ENCODE results near the gene LRP2. TPM values are rescaled to one million over a fixed set of nuclear protein-coding genes. Genes with fewer than 3 reads are reported as not detected.

The LRP2 gene
- total RNA-seq, 1 donor from 2014 or later = 54.2 TPM

GRCh38 chr2:169190197-169190775, 172.0 kb downstream of the LRP2 start:
- TF ChIP-seq CTCF (IDR thresholded peaks at IDR 0.05; ENCODE audit: unreplicated experiment) = no peak
- Mint-ChIP-seq H3K36me3 (peaks cover 25% of the 10 kb centered on the region), H3K9me3 (no peaks in the 10 kb centered on the region), H3K27ac (no peak overlapping the region), H3K27me3 (ENCODE audit: low read depth) (no peaks in the 10 kb centered on the region), H3K4me3 (no peak overlapping the region), H3K4me1 (no peaks in the 10 kb centered on the region)
- no peak for DNase-seq (ENCODE audit: low spot score in 2 of 2, unreplicated experiment in 2 of 2)

GRCh38 chr2:169189132-169189531, 173.2 kb downstream of the LRP2 start:
- no peaks in the 10 kb centered on the region for H3K4me1 Mint-ChIP-seq
- no peak for DNase-seq (ENCODE audit: low spot score in 2 of 2, unreplicated experiment in 2 of 2)
- peaks cover 22% of the 10 kb centered on the region for H3K36me3 Mint-ChIP-seq
- no peak for TF ChIP-seq CTCF (IDR thresholded peaks at IDR 0.05; ENCODE audit: unreplicated experiment)
- H3K27ac Mint-ChIP-seq = no peak overlapping the region
- H3K4me3 Mint-ChIP-seq = no peak overlapping the region
- no peaks in the 10 kb centered on the region for H3K27me3 Mint-ChIP-seq (ENCODE audit: low read depth)
- no peaks in the 10 kb centered on the region for H3K9me3 Mint-ChIP-seq

DNA sequence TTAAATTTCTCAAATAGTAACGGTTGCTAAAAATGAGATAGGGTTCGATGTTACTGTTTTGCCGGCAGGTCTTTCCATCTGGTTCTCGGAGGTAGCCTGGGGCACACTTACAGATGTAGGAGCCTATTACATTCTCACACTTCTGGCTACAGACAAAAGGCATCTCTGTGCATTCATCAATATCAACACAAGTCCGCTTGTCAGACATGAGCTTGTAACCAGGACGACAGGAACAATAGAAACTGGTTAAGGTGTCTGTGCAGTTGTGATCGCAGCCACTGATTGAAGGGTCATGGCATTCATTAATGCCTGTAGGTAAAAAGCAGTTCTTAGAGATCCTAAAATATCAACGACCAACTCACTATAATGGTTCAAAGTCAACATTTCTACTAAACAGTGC, 176.6 kb downstream of the LRP2 start:
- no peak for DNase-seq (ENCODE audit: low spot score in 2 of 2, unreplicated experiment in 2 of 2)
- Mint-ChIP-seq H3K4me3 (no peak overlapping the region), H3K27ac (no peak overlapping the region), H3K36me3 (peaks cover 25% of the 10 kb centered on the region), H3K4me1 (no peaks in the 10 kb centered on the region), H3K27me3 (ENCODE audit: low read depth) (no peaks in the 10 kb centered on the region), H3K9me3 (no peaks in the 10 kb centered on the region)
- no peak for TF ChIP-seq CTCF (IDR thresholded peaks at IDR 0.05; ENCODE audit: unreplicated experiment)

- TF ChIP-seq CTCF (IDR thresholded peaks at IDR 0.05; ENCODE audit: unreplicated experiment) = no peak
- H3K36me3 Mint-ChIP-seq = peaks cover 27% of the 10 kb centered on the region
- H3K27me3 Mint-ChIP-seq (ENCODE audit: low read depth) = no peaks in the 10 kb centered on the region
- H3K27ac Mint-ChIP-seq = no peak overlapping the region
- no peaks in the 10 kb centered on the region for H3K4me1 Mint-ChIP-seq
- H3K9me3 Mint-ChIP-seq = no peaks in the 10 kb centered on the region
- H3K4me3 Mint-ChIP-seq = no peak overlapping the region
- DNase-seq (ENCODE audit: low spot score in 2 of 2, unreplicated experiment in 2 of 2) = no peak
Measured at GRCh38 chr2:169184074-169184473, 178.3 kb downstream of the LRP2 start.

DNA sequence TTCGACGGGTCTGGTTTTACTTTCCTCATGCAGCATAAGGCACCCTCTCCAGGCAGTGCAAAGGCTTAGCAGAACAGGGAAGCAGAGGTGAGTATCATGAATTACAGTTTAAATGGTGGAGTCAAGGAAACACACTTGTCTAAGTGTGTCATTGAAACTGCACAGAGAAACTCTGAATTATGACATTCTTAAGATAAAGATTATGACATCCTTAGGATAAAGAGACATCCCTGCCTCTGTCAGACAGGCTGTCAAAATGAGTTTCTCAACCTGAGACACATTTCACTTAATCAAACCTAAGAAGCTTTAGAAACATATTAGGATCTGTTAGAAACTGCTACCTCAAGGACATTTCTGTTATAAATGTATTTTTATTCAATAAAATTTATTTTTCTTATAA, 179.8 kb downstream of the LRP2 start:
- no peaks in the 10 kb centered on the region for H3K27me3 Mint-ChIP-seq (ENCODE audit: low read depth)
- no peak for DNase-seq (ENCODE audit: low spot score in 2 of 2, unreplicated experiment in 2 of 2)
- TF ChIP-seq CTCF (IDR thresholded peaks at IDR 0.05; ENCODE audit: unreplicated experiment) = no peak
- H3K4me3 Mint-ChIP-seq = no peak overlapping the region
- H3K36me3 Mint-ChIP-seq = peaks cover 20% of the 10 kb centered on the region
- no peaks in the 10 kb centered on the region for H3K9me3 Mint-ChIP-seq
- H3K27ac Mint-ChIP-seq = no peak overlapping the region
- no peaks in the 10 kb centered on the region for H3K4me1 Mint-ChIP-seq

Data from mesothelial cell of epicardium (in vitro differentiated cells).